ENCODE data around the gene LONRF2.
A peak's percentile ranks its signal among the peaks of the same experiment; 100 is the strongest.

GRCh38 chr2:100321866-100322820, at the start of gene LONRF2:
- TF ChIP-seq CTCF (IDR thresholded peaks at IDR 0.05; ENCODE audit: insufficient read depth, low read depth, low read length), result no peak
- TF ChIP-seq EZH2 (IDR thresholded peaks at IDR 0.05; ENCODE audit: insufficient read depth, low read length), result peak; percentile 66

Measured in astrocyte (in vitro differentiated cells and primary cell).